Activated CD4-positive, CD25-positive, alpha-beta regulatory T cell treated with anti-CD3 and anti-CD28 coated beads, Interleukin-2, amount 50 U/mL, for 72 hours (primary cell): ENCODE data around the gene DNAH3.
"Not testable (repeated sequence)": the region's sequence is repeated elsewhere in the genome, so short reads cannot be mapped to it uniquely, and the experiment has no call there.

Experiments used
- DNase-seq: peaks from one replicate; pipeline ENCODE4 v3.0.0; 2021

The DNAH3 gene

GRCh38 chr16:21063314-21063713 is 87.3 kb downstream of the DNAH3 start:
- DNase-seq: not testable (repeated sequence)

GRCh38 chr16:21060027-21060510 is 90.6 kb downstream of the DNAH3 start:
- DNase-seq: no peak

- DNase-seq: no peak
Measured at GRCh38 chr16:21057875-21058274, 92.8 kb downstream of the DNAH3 start.

- no peak for DNase-seq
Measured at GRCh38 chr16:21056396-21056795, 94.2 kb downstream of the DNAH3 start.

- not testable (repeated sequence) for DNase-seq
Measured at GRCh38 chr16:21055738-21056137, 94.9 kb downstream of the DNAH3 start.

GRCh38 chr16:21053590-21053989 is 97.1 kb downstream of the DNAH3 start:
- DNase-seq: no peak

GRCh38 chr16:21048091-21048912 is 102.3 kb downstream of the DNAH3 start:
- not testable (repeated sequence) for DNase-seq

GRCh38 chr16:21038197-21038596 is 112.4 kb downstream of the DNAH3 start:
- DNase-seq: no peak

GRCh38 chr16:21037736-21038135 is 112.9 kb downstream of the DNAH3 start:
- no peak for DNase-seq

GRCh38 chr16:21037168-21037567 is 113.5 kb downstream of the DNAH3 start:
- DNase-seq: no peak

GRCh38 chr16:21036471-21036870 is 114.2 kb downstream of the DNAH3 start:
- no peak for DNase-seq

GRCh38 chr16:21033704-21034103 is 116.9 kb downstream of the DNAH3 start:
- DNase-seq: no peak

GRCh38 chr16:21033264-21033663 is 117.4 kb downstream of the DNAH3 start:
- no peak for DNase-seq

GRCh38 chr16:21028728-21029127 is 121.9 kb downstream of the DNAH3 start:
- DNase-seq: no peak

- no peak for DNase-seq
Measured at GRCh38 chr16:21026846-21027245, 123.8 kb downstream of the DNAH3 start.

- no peak for DNase-seq
Measured at GRCh38 chr16:21023509-21024202, 127.0 kb downstream of the DNAH3 start.

- DNase-seq: no peak
Measured at GRCh38 chr16:21021316-21021715, 129.3 kb downstream of the DNAH3 start.

GRCh38 chr16:21009815-21010214 is 140.8 kb downstream of the DNAH3 start:
- DNase-seq: no peak

GRCh38 chr16:21005008-21005407 is 145.6 kb downstream of the DNAH3 start:
- DNase-seq: no peak

- DNase-seq: no peak
Measured at GRCh38 chr16:21001262-21001661, 149.4 kb downstream of the DNAH3 start.

GRCh38 chr16:20997147-20997546 is 153.5 kb downstream of the DNAH3 start:
- no peak for DNase-seq

- no peak for DNase-seq
Measured at GRCh38 chr16:20995711-20996110, 154.9 kb downstream of the DNAH3 start.

GRCh38 chr16:20989496-20990070 is 161.1 kb downstream of the DNAH3 start:
- DNase-seq: not testable (repeated sequence)

GRCh38 chr16:20987049-20987448 is 163.6 kb downstream of the DNAH3 start:
- no peak for DNase-seq
